T-helper 9 cell (primary cell): ENCODE data around the gene PDZD2.
"Not testable (repeated sequence)": the region's sequence is repeated elsewhere in the genome, so short reads cannot be mapped to it uniquely, and the experiment has no call there.

Source experiments
- DNase-seq: peaks from one replicate; pipeline ENCODE4 v3.0.0-alpha.2; 2020

The PDZD2 gene

GRCh38 chr5:32018476-32019436 is 379.8 kb downstream of the PDZD2 start:
- no peak for DNase-seq

- DNase-seq = no peak
Measured at GRCh38 chr5:32020271-32020670, 381.3 kb downstream of the PDZD2 start.

- DNase-seq = no peak
Measured at GRCh38 chr5:32020946-32021345, 382.0 kb downstream of the PDZD2 start.

- DNase-seq = no peak
Measured at GRCh38 chr5:32021771-32022170, 382.8 kb downstream of the PDZD2 start.

GRCh38 chr5:32022638-32023037 is 383.7 kb downstream of the PDZD2 start:
- no peak for DNase-seq

- DNase-seq = no peak
Measured at GRCh38 chr5:32023816-32024215, 384.9 kb downstream of the PDZD2 start.

- no peak for DNase-seq
Measured at GRCh38 chr5:32024751-32025150, 385.8 kb downstream of the PDZD2 start.

- DNase-seq = no peak
Measured at GRCh38 chr5:32027093-32027716, 388.3 kb downstream of the PDZD2 start.

- no peak for DNase-seq
Measured at GRCh38 chr5:32027717-32028458, 389.0 kb downstream of the PDZD2 start.

- no peak for DNase-seq
Measured at GRCh38 chr5:32029261-32029660, 390.3 kb downstream of the PDZD2 start.

GRCh38 chr5:32029781-32030180 is 390.9 kb downstream of the PDZD2 start:
- no peak for DNase-seq

- no peak for DNase-seq
Measured at GRCh38 chr5:32030222-32030621, 391.3 kb downstream of the PDZD2 start.

GRCh38 chr5:32030686-32031085 is 391.8 kb downstream of the PDZD2 start:
- no peak for DNase-seq

GRCh38 chr5:32031089-32031488 is 392.2 kb downstream of the PDZD2 start:
- no peak for DNase-seq

GRCh38 chr5:32038523-32038922 is 399.6 kb downstream of the PDZD2 start:
- DNase-seq = no peak

- not testable (repeated sequence) for DNase-seq
Measured at GRCh38 chr5:32039133-32039532, 400.2 kb downstream of the PDZD2 start.

GRCh38 chr5:32039601-32040000 is 400.7 kb downstream of the PDZD2 start:
- DNase-seq = not testable (repeated sequence)

GRCh38 chr5:32040181-32040695 is 401.3 kb downstream of the PDZD2 start:
- not testable (repeated sequence) for DNase-seq

GRCh38 chr5:32042551-32042961 is 403.6 kb downstream of the PDZD2 start:
- no peak for DNase-seq

GRCh38 chr5:32043105-32043504 is 404.2 kb downstream of the PDZD2 start:
- no peak for DNase-seq

GRCh38 chr5:32044434-32044833 is 405.5 kb downstream of the PDZD2 start:
- DNase-seq = no peak

GRCh38 chr5:32044939-32045338 is 406.0 kb downstream of the PDZD2 start:
- DNase-seq = no peak

- DNase-seq = no peak
Measured at GRCh38 chr5:32047056-32047455, 408.1 kb downstream of the PDZD2 start.
